ENCODE measurements around the gene D2HGDH.

GRCh38 chr2:241788135-241788534 is 53.7 kb downstream of the D2HGDH start:
- TF ChIP-seq CTCF (IDR thresholded peaks at IDR 0.05) (no peak), POLR2A (IDR thresholded peaks at IDR 0.05) (no peak)

All from uterus (tissue), 2 donors.